Fibroblast of pulmonary artery (primary cell): ENCODE results near the gene CC2D1B.
A peak's percentile ranks its signal among the peaks of the same experiment; 100 is the strongest.

ENCODE experiments used
- DNase-seq: peaks from one replicate; pipeline ENCODE4 v3.0.0-alpha.2; 2010; ENCODE audit warnings: low read depth
- H3K4me3 ChIP-seq: replicated peaks from 2 replicates; pipeline ENCODE4 v1.5.1; 2011; ENCODE audit warnings: low read depth, mild to moderate bottlenecking, control low read depth, low read length, moderate library complexity
- TF ChIP-seq, protein P1 (sequence below): IDR thresholded peaks from 2 replicates; pipeline ENCODE4 v1.5.1; 2011; ENCODE audit warnings: mild to moderate bottlenecking, control low read depth, low read length, inconsistent platforms; ENCODE audit errors: missing control alignments

CC2D1B gene

DNA sequence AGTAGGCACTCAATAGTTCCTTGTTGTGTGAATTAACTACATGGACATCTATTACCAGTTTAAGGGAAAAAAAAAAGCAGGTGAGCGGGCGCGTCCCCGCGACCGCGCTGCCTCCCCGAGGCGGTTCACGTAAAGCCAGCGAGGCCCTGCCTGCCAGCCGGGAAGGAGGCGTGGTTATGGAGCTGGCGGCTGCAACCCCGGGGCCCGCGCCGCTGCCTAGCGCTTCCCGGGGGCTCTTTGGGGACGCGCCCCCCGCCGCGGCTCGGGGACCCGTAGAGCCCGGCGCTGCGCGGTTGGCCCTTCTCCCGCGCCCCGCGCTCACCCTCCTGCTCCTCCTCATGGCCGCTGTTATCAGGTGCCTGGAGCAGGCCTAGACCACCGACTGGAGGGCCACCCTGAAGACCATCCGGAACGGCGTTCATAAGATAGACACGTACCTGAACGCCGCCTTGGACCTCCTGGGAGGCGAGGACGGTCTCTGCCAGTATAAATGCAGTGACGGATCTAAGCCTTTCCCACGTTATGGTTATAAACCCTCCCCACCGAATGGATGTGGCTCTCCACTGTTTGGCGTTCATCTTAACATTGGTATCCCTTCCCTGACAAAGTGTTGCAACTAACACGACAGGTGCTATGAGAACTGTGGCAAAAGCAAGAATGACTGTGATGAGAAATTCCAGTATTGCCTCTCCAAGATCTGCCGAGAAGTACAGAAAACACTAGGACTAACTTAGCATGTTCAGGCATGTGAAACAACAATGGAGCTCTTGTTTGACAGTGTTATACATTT is 2.6 kb upstream of the CC2D1B start:
- H3K4me3 ChIP-seq, result peak overlapping the region; percentile 45
- DNase-seq, result peak; percentile 37
- TF ChIP-seq, protein P1, sequence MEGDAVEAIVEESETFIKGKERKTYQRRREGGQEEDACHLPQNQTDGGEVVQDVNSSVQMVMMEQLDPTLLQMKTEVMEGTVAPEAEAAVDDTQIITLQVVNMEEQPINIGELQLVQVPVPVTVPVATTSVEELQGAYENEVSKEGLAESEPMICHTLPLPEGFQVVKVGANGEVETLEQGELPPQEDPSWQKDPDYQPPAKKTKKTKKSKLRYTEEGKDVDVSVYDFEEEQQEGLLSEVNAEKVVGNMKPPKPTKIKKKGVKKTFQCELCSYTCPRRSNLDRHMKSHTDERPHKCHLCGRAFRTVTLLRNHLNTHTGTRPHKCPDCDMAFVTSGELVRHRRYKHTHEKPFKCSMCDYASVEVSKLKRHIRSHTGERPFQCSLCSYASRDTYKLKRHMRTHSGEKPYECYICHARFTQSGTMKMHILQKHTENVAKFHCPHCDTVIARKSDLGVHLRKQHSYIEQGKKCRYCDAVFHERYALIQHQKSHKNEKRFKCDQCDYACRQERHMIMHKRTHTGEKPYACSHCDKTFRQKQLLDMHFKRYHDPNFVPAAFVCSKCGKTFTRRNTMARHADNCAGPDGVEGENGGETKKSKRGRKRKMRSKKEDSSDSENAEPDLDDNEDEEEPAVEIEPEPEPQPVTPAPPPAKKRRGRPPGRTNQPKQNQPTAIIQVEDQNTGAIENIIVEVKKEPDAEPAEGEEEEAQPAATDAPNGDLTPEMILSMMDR, result peak; percentile 30

DNA sequence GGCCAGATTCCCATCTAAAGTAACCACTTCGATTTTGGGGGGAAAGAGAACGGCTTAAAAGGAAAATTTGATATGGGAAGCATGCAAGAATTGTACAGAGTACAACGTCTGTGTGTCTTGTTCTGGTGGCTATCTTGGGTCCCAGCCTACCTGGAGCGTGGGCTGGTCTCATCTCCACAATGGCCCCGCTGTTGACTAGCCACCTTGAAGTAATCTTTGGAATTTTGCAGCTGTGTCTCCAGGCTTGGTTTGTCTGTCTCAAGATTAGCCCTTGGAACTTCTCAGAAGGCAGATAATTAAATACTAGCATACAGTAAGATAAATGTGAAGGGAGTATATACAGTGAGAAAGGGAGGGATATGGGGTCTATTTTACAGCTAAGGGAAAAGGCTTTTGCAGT is 1.3 kb upstream of the CC2D1B start:
- TF ChIP-seq, protein P1, result no peak
- no peak overlapping the region for H3K4me3 ChIP-seq
- no peak for DNase-seq

- DNase-seq, result no peak
- H3K4me3 ChIP-seq, result peak overlapping the region; percentile 93
- TF ChIP-seq, protein P1, result no peak
These were observed 467 bp upstream of the CC2D1B start for GRCh38 chr1:52366517-52366827.

DNA sequence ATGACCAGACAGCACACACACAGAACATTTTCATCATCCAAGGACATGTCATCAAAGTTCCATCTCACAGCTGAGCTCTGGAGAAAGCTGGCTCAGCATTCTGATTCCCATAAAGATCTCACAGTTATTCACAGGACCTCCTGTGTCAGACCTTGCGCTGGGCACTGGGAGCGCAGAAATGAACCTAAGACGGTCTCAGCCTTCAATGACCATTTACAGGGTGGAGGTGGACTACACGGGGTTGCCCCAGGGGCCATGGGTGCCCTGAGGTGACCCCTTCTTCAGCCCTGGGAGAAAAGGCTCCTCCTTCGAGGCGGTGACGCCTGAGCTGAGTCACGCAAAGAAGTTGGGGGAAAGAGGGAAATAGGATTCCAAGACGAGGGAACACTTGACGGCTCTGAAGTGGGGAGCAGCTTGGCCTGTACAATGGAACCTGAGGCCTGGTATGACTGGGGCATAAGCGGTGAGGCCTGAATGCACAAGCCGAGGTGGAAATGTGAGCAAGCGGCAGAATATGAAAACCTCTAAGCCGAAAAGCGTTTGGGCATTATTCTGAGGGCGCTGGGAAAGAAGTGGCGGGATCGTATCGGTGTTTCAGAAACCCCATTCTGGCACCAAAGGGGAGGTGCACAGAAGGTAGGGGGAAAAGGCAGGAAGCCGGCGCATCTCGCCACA is 797 bp downstream of the CC2D1B start:
- H3K4me3 ChIP-seq, result peak overlapping the region; percentile 93
- TF ChIP-seq, protein P1, result no peak
- peak; percentile 60 for DNase-seq

DNA sequence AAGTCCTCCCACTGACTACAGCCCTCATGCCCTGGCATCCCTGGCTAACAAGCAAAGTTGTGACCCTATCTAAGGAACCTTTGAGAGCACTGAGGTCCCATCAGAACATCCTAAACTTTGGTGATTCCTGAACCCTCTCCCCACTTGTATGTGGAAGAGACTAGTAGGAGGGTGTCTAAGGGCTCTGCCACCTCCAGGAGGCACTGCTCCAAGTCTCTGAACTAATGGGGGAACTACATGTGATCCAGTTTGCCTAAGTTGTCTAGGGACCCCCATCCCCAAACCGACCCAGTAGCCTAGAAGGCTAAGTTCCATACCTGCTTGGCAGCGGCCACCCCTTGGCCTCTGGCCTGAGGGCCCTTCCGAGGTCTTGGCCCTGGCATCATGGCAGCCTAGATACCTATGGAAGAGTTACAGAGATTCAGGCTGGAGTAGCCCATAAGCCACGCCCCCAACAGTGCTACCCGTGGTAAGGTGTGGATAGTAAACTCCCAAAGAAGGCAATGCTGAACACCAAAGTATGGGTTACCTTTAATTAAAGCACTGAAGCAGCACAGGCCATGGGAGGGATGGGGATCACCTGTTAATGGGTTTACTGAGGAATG is 1.7 kb downstream of the CC2D1B start:
- TF ChIP-seq, protein P1, result no peak
- DNase-seq, result no peak
- H3K4me3 ChIP-seq, result peak overlapping the region; percentile 93

- no peak overlapping the region for H3K4me3 ChIP-seq
- DNase-seq, result no peak
- TF ChIP-seq, protein P1, result no peak
These were observed 5.4 kb downstream of the CC2D1B start for GRCh38 chr1:52360595-52360968.
